Activated effector memory CD4-positive, alpha-beta T cell treated with Interleukin-2 at 50 U/mL for 16 hours (primary cell): Measurements from ENCODE around the gene VSIG2.

Experiments
- DNase-seq: peaks from one replicate; pipeline ENCODE4 v3.0.0-alpha.2; 2020

Gene VSIG2

GRCh38 chr11:124718801-124719200, 33.3 kb downstream of the VSIG2 start:
- DNase-seq: no peak

GRCh38 chr11:124717786-124718651, 34.0 kb downstream of the VSIG2 start:
- DNase-seq: no peak

- no peak for DNase-seq
Measured at GRCh38 chr11:124717421-124717785, 34.7 kb downstream of the VSIG2 start.

GRCh38 chr11:124716591-124716990, 35.5 kb downstream of the VSIG2 start:
- no peak for DNase-seq

GRCh38 chr11:124712392-124712791, 39.7 kb downstream of the VSIG2 start:
- DNase-seq: no peak

- no peak for DNase-seq
Measured at GRCh38 chr11:124707829-124708228, 44.2 kb downstream of the VSIG2 start.

- DNase-seq: no peak
Measured at GRCh38 chr11:124700028-124700427, 52.0 kb downstream of the VSIG2 start.

- no peak for DNase-seq
Measured at GRCh38 chr11:124699547-124699946, 52.5 kb downstream of the VSIG2 start.
